Measurements from ENCODE around the gene IRAK2.
A peak's percentile ranks its signal among the peaks of the same experiment; 100 is the strongest.
"Not testable (repeated sequence)": the region's sequence is repeated elsewhere in the genome, so short reads cannot be mapped to it uniquely, and the experiment has no call there.

Gene IRAK2

DNA sequence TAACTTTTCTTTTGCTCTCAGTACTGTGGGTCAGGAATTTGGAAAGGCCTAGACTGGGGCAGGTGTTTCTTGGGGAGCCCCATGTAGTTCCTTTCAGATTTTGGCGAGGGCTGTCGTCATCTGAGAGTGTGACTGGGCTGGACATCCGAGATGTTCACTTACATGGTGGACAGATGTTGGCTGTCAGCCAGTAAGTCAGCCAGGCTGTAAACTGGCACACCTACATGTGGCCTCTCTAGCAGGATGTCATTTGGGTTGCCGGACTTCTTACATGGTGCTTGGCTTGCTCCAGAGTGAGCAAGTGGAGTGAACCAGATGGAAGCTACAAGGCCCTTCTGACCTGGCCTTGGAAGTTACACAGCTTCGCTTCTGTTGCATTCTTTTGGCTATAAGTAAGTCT lies 104.2 kb downstream of the IRAK2 start:
- Histone ChIP-seq H3K27ac (no peak overlapping the region), H3K4me3 (no peak overlapping the region)

DNA sequence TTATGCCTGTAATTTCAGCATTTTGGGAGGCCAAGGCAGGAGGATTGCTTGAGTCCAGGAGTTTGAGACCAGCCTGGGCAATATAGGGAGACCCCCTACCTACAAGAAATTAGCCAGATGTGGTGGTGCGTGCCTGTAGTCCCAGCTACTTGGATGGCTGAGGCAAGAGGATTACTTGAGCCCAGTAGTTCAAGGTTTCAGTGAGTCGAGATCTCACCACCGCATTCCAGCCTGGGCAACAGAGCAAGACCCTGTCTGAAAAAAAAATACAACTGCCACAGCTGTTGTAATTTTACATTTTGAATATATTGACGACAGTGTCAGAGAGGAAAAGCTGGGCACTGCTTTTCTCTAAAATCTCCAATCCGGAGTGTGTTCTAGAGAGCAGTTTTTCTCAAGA lies 104.7 kb downstream of the IRAK2 start:
- Histone ChIP-seq H3K27ac (no peak overlapping the region), H3K4me3 (no peak overlapping the region)

DNA sequence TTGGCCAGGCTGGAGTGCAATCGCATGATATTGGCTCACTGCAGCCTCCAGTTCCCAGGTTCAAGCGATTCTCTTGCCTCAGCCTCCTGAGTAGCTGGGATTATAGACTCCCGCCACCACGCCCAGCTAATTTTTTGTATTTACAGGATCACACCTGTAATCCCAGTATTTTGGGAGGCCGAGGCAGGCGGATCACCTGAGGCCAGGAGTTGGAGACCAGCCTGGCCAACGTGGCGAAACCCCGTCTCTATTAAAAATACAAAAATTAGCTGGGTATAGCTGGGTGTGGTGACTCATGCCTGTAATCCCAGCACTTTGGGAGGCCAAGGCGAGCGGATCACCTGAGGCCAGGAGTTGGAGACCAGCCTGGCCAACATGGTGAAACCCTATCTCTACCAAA lies 107.8 kb downstream of the IRAK2 start:
- H3K4me3 ChIP-seq, result not testable (repeated sequence)

DNA sequence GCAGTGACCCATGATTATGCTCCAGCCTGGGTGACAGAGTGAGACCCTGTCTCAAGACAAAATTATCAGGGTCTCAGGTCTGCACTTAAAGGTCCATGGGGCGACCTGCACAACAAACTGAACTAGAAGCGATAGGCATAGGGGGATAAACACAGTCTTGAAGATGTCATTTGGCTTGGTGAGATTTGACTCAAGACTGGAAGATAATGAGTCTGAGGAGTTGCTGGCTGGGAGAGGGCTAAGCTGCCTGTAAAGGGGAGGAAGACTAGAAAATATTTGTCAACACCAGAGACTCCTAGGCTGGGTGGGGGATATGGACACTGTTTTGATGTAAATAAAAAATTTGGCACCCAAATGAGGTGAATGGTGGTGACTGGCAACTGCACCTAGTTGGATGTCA lies 108.3 kb downstream of the IRAK2 start:
- Histone ChIP-seq H3K27ac (peak overlapping the region in 1 of 21 experiments; percentile 49), H3K4me3 (no peak overlapping the region)

More for the DNA sequence above, 107.8 kb downstream of the IRAK2 start:
- not testable (repeated sequence) for H3K27ac ChIP-seq

DNA sequence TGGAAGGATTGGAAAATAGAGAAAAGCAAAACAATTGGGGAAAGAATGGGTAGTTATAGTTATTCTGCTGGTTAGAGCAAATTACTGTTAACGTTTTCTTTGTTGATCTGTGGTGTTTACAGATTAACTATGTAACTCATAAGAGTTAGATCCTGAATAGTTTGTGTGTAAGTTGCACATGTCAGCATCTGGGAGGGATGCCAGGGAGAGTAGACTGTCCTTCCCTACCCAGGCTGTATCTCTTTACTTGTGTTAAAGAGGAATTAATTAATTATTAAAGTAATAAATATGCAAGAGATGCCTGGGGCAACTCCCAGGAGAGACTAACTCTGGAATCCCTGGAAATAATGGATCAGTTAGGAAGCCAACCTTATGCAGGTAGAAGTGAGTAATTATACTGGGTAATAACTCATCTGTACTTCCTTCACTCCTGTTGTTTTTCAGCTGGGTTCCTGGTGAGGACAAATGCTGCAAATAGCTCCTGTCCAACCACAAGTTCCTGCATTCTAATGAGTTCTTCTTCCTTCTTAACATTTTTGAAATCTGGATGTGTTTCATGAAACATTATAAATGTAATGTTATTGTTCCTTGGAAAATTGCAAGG lies 109.1 kb downstream of the IRAK2 start:
- peak overlapping the region in 2 of 21 experiments; percentile 5 to 49 for H3K27ac ChIP-seq
- H3K4me3 ChIP-seq, result no peak overlapping the region

DNA sequence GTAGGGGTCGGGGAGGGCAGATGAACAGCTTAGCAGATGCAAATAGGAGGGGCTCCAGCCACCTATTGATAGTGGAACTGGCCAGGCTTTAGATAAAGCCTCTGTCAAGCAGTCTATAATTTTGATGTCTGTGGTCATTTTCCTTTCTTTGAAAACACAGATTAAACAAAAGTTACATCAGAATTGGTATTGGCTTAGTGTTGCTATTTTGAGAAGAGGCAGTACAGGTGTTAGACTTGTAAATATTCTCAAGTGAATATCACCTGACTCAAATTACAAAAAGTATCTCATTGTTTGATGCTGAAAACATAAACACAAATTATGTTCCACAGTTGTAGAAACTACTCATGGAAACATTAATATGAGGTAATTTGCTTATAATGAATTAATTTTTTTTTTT lies 109.9 kb downstream of the IRAK2 start:
- H3K4me3 ChIP-seq, result no peak overlapping the region
- H3K27ac ChIP-seq, result no peak overlapping the region

DNA sequence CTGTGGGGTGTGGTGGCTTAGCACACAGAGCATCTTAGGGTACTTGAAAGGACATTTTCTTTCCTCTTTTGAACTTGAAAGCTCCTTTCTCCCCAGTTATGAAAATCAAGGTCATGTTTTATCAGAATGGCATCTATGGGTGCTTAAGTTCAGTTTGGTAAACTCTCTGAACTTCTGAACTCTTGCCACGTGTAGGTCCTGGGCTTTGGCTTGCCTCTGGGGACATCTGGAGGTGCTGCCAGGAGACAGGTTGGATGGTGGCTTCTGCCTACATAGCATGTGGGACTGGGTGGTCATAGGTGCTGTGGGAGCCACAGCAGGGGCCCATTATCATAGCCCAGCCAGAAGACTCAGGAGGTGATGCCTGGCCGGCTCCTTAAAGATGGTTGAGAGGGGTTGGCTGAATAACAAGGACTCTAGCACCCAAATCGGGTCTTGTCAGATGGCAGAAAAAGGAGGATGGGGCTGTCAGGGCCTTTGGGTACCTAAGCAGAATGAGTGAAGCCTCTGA lies 112.5 kb downstream of the IRAK2 start:
- H3K27ac ChIP-seq, result no peak overlapping the region
- no peak overlapping the region for H3K4me3 ChIP-seq

DNA sequence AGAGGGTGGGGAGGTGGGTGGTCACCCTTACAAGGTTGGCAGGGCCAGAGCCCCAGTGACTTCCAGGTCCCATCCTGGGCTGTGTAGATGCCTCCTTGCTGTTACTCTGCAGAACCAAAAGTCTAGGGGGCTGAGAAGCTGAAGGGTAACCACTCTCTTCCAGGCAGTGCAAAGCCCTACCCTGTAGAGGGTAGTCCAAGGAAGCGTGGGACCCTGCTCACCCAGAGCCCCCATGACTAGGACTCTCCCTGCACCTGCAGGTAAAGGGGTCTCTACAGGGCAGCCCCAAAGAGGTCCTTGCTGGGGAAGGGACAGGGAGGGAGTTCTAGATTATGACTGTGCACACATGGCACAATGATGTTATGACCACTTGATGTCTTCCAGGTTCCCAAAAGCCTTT lies 113.8 kb downstream of the IRAK2 start:
- no peak overlapping the region for H3K27ac ChIP-seq

DNA sequence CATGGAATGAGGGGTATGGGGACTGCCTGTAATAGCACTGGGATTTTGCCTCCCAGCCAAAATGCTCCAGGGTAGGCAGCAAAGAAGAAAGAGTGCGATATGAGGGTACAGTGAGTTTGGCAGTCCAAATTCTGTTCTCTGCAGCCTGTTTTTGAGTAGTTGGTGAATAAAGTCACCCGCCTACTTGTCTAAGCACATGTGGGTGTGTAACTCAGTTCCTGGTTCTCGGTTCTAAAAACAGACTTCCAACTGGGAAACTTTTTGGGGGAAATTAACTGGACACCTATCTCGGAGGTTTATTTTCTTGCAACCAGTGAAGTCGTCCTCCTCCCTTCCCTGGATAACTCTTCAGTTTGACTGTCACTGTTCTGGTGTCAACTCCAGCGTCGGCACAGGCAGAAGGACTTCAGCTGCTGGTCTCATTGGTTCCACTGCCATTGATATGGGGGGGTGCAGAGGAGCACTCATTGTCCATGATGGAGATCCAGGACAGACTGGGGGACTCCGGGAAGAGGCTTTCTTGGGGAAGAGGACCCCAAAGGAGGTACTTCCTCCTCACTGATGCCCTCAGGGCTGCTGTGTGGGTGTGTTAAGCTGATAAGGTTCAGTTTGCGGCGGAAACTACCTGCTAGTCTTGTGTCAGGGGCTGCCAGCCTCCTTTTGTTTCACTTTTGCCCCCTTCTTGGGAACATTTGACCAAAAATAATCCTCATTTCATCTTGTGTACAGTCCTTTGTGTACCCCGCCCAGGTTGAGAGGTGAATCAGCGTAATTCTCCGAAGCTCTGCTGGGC lies 114.9 kb downstream of the IRAK2 start:
- no peak overlapping the region for H3K27ac ChIP-seq
- H3K4me3 ChIP-seq, result no peak overlapping the region

More for the DNA sequence above, 113.8 kb downstream of the IRAK2 start:
- H3K4me3 ChIP-seq, result no peak overlapping the region

DNA sequence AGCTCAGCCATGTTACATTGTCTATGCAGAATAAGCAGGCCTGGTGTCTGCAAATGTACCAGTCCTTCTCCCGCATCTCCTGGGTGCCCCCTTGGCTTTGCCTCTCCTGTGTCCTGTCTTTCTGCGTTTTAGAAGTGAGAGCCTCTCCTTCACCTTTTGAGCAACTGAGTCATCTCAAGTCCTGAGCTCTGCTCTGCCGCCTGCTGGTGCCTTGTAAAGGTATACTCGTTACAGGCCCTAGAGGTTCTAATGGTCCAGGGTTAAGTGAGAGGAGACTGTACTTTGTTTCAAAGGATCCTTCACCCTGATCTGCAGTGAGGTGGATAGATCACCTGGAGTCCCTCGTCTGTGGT lies 115.4 kb downstream of the IRAK2 start:
- H3K27ac ChIP-seq, result no peak overlapping the region
- no peak overlapping the region for H3K4me3 ChIP-seq

DNA sequence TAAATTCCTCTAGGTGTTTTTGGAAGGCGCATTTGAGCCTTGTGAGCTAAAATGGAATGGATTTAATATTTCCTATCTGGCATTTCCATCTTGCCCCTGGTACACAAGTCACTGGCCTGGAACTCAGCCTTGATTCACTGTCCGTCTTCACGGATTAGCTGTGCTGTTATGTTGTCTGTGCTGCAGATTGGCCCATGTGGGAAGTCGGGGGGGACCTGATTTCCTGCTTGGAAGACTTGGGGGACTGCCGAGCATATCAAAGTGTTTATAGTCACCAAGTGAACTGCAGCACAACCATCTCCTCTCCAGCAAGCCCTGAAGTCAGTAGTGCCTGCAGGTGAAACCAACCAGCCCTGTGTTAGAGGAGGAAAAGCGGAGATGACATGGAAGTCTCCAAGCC lies 115.9 kb downstream of the IRAK2 start:
- no peak overlapping the region for H3K27ac ChIP-seq
- no peak overlapping the region for H3K4me3 ChIP-seq

DNA sequence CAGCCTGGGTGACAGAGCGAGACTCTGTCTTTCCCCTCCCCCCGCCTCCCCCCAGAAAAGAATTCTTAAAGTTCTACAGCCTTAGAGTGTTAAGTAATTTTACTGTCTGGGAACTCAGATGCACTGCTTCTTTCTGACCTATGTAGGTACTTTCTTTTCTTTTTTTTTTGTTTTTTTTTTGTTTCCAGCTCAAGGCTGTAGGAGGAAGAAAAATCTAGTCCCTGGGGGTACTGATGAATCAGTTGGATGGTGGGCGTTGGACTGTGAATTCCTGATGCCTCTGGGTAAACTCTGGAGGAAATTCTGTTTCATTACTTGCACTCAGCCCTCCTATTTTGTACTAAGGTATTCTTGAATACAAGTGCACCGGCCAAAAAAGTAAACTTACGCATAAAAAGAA lies 117.2 kb downstream of the IRAK2 start:
- Histone ChIP-seq H3K27ac (no peak overlapping the region), H3K4me3 (no peak overlapping the region)

DNA sequence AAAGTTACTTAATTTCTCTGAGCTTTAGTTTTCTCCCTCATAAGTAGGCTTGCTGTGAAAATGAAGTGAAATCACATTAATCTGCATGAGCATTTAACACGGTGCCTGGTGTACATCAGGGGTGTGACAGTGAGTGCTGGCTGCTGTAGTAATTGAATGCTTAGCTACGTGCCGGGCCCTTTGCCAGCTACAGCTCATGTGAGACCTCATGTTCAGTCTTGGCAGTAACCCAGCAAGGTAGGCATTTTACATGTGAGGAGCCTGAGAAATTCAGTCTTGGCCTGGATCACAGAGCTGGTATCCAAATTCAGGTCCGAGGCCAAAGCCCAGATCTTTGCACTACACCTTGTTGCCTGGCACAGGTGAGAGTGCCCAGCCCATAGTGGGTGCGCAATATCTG lies 118.9 kb downstream of the IRAK2 start:
- H3K4me3 ChIP-seq, result no peak overlapping the region
- H3K27ac ChIP-seq, result peak overlapping the region in 2 of 21 experiments; percentile 2 to 69

DNA sequence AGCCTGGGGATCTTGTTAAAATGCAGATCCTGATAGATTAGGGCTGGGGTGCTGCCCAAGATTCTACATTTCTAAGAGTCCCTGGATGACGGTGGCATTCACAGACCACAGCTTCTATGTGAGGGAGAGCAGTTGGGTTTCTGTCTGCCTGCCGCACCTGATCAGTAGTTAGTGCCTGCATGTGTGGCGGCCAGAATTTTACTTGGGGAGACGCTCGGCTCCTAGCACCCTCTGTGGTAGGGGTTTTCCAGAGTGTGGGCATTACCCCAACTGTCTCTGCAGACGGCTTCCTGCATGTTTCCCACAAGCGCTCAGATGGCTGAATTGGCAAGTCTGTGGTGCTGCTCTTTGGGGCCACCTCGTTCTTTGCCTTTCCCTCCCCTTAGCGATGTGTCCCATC lies 119.8 kb downstream of the IRAK2 start:
- H3K27ac ChIP-seq, result peak overlapping the region in 4 of 21 experiments; percentile 2 to 69 (median 7)

DNA sequence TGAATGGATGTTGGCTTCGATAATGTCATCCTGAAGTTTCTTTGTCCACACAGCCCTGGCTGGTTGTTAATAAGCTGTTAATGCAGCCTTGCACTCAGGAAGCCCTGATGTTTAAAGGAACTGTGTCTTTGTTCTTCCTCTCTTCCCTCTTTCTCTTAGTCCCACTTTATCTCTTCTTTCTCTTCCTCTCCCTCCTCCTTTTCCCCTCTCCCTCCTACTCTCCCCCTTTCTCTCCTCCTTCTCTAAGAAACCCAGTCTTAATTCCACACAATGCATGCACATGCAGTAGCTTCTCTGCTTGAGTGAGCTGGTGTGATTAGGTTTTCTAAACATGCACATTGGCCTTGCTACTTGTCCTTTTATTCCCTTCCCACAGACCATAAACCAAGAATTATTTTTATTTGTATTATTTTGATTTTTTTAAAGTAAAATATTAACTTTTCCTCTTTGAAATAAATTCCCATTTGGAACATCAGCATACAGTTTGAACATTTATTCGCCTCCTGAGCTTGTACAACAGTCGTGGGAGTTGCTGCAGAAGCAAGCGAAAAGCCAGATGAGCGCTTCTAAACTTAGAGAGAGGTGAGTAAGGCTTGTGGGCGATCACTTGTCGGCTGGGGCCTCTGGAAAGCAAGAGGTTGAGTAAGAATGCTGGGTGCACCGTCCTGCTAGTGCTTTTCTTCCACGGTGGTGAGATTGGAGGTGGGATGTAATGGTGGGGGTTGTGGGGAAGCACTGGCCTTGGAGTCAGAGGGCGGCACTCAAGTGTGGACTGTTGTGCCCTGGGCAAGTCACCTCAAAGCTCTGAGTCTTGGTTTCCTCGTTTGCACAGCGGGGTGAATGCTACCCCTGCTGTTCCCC lies 120.8 kb downstream of the IRAK2 start:
- peak overlapping the region in 4 of 21 experiments; percentile 5 to 69 (median 38) for H3K27ac ChIP-seq

More for the DNA sequence above, 119.8 kb downstream of the IRAK2 start:
- no peak overlapping the region for H3K4me3 ChIP-seq

DNA sequence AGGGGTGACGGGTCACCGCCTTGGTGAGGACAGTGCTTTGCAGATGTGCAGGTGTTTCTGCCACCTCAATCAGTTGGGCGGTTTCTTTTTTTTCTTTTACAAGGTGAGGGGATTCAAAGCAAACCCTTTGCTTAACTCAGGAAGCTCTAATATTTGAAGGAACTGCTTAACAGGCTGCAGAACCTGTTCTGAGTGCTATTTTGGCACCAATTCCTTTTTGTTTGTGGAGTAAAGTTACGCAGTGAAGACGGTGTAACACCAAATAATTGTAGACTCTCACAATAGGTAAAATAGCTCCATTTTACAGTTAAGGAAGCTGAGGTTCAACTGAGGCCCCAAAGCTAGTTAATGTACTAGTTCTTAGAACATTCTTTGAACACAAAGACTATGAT lies 121.4 kb downstream of the IRAK2 start:
- Histone ChIP-seq H3K27ac (peak overlapping the region in 4 of 21 experiments; percentile 5 to 69 (median 38)), H3K4me3 (no peak overlapping the region)

More for the DNA sequence above, 120.8 kb downstream of the IRAK2 start:
- no peak overlapping the region for H3K4me3 ChIP-seq

DNA sequence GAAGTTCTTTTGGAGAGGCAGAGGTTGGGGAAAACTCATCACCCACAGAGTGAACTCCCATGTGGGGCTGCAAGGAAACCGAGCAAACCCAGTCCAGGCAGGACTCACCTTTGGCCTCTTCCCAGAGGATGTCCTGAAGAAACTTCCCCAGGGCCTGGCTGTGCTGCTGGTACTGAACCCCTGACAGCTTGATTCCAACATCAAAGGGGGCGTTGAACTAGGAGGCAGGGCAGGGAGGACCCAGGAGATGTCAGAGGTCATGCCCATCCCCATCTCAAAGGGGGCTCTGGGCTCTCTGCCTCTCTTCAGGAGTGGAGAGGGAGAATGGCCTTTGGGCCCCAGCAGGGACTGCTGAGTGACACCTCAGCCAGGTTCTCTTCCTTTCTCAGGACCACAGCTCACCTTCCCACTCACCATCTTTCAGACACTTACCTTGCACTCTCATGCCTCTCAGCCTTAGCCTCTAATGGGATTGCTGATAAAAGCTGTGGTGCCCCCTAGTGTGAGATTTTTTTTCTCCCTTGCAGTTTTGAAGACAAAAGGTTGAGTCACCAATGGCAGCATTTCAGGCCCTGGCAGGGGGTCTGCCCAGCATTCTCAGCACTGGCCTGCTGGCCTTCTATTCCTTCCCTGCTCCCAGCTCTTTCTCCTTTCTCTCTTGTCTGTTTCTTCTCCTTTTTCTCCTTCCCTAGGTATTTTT lies 122.0 kb downstream of the IRAK2 start:
- no peak overlapping the region for H3K4me3 ChIP-seq
- peak overlapping the region in 3 of 21 experiments; percentile 1 to 69 (median 55) for H3K27ac ChIP-seq

DNA sequence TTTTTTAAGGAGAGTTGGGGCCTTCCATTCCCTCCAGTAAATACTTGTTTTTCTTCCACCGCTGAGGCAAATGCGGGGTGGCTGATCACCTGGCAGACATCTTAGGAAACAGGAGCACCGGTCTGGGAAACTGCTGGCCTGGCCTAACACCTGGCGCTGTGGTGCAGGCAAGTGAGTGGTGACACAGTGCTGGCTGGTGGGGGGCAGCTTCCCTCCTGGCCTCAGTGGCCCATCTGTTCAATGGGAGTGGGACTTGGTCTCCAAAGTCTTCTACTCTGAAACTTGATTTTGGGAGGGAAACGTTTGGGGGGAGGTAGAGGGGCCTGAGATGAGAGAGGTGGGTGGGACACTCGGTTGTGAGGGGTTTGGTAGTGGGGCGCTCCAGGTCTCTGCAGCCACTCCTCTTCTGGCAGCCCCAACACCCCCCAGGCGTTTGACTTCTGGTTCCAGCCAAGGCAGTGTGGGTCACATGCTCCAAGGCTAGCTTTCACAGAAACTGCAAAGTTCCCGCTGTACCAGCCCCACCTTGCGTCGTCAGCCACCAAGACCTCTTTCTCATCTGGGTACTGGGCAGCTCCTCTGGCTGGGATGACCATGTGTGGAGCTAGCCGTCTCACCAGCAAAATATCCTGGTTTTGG lies 123.3 kb downstream of the IRAK2 start:
- no peak overlapping the region for H3K4me3 ChIP-seq
- H3K27ac ChIP-seq, result no peak overlapping the region

DNA sequence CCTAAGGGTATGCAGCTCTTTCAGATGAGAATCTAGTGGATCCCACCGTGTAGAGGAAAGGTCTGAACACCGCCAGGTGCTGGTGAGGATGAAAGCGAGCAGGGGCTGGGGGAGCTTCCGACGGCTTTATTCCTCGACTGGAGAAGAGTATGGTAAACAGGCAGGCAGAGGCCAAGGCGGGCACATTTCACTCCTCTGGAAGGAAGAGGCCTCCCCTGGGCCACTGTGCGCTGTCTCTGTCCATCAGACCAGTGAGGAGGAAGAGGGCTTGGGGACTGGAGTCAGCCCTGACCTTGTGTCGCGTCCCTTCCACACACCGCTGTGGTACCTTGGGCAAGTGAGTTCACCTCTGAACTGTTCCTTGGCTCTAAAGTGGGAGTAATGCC lies 123.8 kb downstream of the IRAK2 start:
- H3K27ac ChIP-seq, result no peak overlapping the region
- no peak overlapping the region for H3K4me3 ChIP-seq
